Activated CD4-positive, alpha-beta T cell treated with anti-CD3 and anti-CD28 coated beads, Interleukin-2, amount 50 U/mL, for 16 hours (primary cell): Measurements from ENCODE around the gene MAS1.
"Not testable (repeated sequence)": the region's sequence is repeated elsewhere in the genome, so short reads cannot be mapped to it uniquely, and the experiment has no call there.

ENCODE experiments used
- DNase-seq: peaks from one replicate; pipeline ENCODE4 v3.0.0-alpha.2; 2020

The MAS1 gene

DNA sequence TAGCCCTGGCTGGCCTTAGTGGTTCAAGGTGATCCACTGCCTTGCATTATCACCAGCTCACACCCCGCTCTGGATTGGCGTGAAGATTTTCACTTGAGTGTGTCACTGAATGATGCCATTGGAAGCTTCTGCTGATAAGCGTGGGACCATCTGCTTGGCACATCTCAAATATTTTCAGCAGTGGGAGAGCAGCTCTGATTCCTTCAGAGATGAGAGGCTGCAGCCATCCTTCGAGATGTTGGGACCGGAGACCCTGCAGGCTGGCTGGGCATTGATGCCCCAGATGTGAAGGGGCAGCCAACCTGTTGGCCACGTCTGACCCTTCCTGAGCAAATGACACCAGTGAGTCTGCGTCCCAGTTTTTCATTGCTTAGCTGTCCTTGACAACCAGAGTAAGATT, at the start of gene MAS1:
Gene MAS1, plus strand, starts transcription at position 197 of the 400 bp plus-strand sequence. CDS start 15,968 bp downstream, outside the sequence.
- DNase-seq: no peak

DNA sequence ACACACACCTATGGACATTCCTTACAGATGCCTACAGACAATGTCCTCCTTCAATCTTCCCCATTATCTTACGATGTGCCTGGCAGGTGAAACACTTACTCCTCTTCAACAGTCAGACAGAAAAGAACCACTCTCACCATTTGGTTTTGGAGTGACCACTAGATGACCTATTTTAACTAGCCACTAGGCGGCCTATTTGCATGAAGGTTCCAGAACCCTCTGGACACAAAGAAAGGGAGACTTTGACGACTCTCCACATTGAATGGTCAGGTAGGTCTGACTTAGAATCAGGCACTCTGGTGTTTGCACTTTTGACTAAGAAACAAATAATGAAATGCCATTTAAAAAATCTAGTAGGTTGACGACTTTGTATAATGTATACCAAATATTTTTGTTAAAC, 48.8 kb upstream of the MAS1 start:
- DNase-seq: no peak

DNA sequence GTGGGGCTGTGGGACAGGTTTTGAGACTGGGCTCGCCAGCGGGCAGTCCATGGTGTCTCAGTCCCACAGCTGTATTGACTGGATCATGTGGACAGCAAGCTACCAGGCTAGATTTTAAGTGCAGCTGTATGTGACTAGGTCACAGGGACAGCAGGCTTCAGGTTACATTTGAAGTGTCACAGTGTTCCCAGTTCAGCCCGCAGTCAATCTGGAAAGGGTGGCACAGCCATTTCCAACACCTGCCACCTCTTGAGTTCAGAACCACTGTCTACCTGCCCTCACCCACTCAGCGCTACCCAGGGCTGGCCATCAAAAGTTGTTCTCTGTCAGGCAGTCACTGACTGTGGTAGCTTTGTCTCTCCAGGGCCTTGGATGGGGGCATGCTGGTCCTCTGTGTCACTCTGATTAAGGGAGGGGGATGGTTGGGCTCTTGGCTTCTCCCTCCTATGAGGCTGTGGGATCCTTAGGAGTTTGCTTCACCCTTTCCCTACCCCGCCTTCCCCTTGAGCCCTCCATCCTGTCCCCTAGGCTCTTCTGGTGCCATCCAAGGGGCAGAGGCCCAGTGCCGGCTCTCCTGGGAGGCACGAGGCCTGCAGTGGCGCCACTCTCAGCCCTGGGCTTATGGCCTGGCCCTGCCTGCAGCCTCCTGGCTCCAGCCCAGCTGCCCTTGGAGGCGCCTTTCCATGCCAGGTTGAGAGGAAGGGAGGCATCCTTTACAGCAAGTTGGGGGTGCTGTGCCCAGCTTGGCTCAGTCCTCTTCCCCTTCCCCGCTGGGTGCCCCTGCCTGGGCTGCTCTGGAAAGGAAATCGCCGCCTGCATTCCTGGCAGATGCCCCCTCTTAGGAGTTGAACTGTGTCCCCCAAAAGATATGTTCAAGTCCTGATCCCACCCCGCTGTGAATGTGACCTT, 45.8 kb upstream of the MAS1 start:
- DNase-seq: no peak

DNA sequence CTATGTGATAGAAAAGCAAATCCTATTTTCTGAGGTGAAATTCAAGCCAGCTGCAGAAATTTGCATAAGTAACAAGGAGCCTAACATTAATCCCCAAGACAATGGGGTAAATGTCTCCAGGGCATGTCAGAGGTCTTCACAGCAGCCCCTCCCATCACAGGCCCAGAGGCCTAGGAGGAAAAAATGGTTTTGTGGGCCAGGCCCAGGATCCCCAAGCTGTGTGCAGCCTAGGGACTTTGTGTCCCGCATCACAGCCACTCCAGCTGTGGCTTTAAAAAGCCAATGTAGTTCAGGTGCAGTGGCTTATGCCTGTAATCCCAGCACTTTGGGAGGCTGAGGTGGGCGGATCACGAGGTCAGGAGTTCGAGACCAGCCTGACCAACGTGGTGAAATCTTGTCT, 42.2 kb upstream of the MAS1 start:
- not testable (repeated sequence) for DNase-seq

DNA sequence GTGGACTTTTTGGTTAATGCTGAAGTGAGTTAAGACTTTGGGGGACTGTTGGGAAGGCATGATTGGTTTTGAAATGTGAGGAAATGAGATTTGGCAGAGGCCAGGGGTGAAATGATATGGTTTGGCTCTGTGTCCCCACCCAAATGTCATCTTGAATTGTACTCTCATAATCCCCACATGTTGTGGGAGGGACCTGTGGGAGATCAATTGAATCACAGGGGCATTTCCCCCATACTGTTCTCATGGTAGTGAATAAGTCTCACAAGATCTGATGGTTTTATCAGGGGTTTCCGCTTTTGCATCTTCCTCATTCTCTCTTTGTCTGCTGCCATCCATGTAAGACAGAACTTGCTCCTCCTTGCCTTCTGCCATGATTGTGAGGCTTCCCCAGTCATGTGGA, 40.9 kb upstream of the MAS1 start:
- not testable (repeated sequence) for DNase-seq

DNA sequence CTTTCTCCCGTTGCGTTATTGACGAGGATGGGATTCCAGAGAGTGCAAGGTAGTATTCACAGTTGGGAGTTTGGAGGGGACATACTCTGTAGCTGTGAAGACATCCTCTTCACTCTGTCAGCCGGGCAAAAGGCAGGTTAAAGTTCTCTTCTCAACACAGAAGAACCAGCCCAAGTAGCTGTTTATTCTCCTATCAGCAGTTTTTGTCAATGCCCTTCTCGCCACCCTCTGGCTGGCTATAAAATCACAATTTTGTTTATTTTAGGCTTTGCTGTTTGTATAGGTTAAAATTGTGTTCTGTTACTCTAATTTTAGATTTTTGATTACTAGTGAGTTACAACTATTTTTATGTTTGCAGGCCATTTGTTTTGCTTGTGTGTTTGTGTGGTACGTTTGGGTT, 37.9 kb upstream of the MAS1 start:
- no peak for DNase-seq

DNA sequence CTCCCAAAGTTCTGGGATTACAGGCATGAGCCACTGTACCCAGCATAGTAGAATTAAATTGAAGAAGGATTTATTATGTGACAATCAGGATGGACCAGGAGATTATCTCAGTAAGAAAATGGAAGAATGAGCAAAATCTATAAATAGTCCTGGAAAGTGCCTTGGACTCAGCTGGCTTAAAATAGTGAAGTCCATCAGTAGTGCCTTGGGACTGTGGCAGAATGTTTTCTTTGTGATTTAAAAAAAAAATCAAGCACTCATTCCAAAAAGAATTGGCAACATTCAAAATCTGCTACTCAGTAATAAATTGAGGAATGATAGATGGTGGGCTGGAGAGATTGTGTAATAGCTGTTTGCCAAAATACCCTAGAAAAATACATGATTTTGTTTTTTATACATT, 37.0 kb upstream of the MAS1 start:
- DNase-seq: no peak

DNA sequence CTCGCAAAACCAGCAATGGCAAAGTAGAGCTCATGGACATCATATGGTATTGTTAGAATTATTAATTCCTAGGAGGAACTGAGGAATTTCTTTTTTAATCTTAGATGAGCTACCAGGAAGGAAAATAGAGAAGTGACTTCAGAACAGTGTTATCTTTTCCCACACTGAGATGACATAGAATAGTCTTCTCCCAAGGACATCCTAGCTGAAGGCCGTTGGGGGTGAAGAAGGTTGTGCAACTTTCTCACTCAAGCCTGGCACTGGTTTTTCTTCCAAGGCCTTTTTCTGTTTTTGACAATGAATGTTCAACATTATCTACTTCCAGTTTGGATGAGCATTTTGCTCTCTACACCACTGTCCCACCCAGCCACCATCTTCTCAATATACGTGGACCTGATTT, 35.8 kb upstream of the MAS1 start:
- no peak for DNase-seq

DNA sequence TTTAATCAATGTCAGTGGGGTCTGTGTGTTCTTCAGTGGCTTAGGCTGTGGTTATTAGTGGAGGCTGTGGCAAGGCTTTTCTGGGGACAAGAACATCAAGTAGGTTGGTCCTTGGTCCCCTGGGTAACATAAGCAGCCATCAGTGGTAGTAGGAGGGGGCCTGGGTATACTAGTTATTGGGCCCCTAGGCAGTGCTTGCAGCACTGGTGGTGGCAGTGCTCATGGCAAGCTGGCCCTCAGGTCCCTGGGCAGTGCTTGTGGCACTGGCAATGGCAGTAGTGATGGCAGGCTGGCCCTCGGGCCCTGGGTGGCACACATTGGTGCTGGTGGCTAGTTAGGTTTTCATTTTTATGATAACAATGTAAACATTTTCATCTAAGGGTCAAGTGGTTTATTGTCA, 32.5 kb upstream of the MAS1 start:
- no peak for DNase-seq

GRCh38 chr6:159860482-159860881, 30.3 kb upstream of the MAS1 start:
- DNase-seq: no peak

GRCh38 chr6:159862103-159862502, 28.7 kb upstream of the MAS1 start:
- DNase-seq: no peak

DNA sequence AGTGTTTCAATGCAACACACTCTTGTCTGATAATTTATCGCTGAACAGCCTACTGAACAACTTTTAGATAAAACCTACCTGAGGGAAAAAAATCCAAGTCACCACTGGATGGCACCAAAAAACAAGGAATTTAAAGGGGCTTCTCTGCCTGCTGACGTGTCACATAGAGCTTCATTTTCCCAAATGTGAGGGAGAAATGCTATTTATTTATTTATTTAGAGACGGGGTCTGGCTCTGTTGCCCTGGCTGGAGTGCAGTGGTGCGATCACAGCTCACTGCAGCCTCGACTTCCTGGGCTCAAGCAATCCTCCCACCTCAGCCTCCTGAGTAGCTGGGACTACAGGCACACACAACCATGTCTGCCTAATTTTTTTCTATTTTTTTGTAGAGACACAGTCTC, 27.4 kb upstream of the MAS1 start:
- peak; percentile 47 for DNase-seq

- DNase-seq: no peak
These were observed 25.4 kb upstream of the MAS1 start for GRCh38 chr6:159865226-159865920.

GRCh38 chr6:159866286-159867247, 24.2 kb upstream of the MAS1 start:
- no peak for DNase-seq

DNA sequence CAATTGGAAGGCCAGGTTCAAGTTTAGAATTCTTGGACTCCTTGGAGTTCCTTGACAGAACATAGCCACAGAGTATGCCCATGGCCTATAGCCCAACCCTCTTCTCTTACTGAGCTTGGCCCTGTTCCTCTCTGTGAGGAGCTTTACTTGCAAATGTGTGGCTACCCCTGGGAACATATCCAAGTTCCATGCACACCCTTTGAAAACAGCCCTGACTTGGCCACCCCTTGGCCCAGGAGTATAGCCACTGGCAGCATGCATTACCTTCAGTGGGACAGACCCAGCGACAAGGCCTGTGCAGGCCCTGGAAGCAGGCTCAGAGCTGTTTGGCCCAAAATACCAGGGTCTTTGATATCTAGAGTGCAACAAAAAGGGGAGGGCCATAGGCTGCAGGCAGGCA, 19.5 kb upstream of the MAS1 start:
- DNase-seq: no peak

- DNase-seq: peak; percentile 35
These were observed 18.9 kb upstream of the MAS1 start for GRCh38 chr6:159871906-159872305.

GRCh38 chr6:159874435-159874834, 16.4 kb upstream of the MAS1 start:
- DNase-seq: no peak

DNA sequence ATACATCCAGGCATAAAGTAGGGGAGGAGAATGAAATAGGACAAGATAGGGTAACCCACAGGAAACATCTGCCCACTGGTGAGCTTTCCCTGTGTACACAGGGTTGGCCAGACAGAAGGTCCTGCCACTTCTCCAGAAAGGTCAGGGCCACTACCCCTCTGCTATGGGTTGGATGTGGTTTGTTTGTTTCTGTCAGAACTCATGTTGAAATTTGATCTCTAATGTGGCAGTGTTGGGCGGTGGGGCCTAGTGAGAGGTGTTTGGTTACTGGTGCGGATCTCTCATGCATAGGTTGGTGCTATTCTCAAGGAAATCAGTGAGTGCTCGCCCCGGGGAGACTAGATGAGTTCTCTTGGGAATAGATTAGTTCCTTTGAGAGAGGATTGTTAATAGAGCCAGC, 15.6 kb upstream of the MAS1 start:
- DNase-seq: no peak

DNA sequence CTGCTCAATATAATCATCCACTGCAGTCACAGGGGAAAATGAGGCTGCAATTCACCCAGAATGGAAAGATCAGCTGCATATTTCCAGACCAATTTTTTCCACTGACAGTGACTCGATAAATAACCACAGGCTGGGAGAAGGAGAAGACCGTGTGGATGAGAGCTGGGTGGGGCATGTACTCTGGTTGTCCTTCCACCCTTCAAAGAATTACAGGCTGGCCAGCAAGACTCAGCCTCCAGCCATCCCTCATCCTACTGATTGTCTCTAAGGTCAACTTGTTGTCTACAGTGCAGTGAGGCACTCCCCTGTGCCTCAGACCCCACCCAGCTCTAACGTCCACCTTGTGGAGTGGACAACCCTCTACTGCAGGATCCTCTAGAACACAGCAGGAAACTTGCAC, 14.5 kb upstream of the MAS1 start:
- DNase-seq: no peak

DNA sequence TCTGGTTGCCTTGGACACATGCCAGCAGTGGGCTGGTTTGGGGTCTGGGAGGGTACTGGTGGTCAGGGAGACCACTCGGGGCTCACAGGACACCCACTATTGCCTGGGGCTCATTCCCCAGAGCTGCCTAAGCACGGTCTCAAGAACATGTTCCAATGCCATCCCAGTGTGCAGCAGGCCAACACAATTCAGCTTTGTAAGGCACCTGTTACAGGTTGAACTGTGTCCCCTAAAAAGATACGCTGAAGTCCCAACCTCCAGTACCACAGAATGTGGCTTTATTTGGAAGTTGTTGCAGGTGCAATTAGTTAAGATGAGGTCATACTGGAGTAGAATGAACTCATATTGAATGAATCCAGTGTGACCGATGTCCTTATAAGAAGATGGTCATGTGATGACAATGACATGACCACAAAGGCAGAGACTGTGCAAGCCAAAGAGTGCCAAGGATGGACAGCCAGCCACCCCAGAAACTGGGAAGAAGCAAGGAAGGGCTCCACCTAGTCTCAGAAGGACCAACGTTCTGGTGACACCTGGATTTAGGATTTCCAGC, 13.5 kb upstream of the MAS1 start:
- DNase-seq: no peak

- no peak for DNase-seq
These were observed 12.4 kb upstream of the MAS1 start for GRCh38 chr6:159878341-159878740.

DNA sequence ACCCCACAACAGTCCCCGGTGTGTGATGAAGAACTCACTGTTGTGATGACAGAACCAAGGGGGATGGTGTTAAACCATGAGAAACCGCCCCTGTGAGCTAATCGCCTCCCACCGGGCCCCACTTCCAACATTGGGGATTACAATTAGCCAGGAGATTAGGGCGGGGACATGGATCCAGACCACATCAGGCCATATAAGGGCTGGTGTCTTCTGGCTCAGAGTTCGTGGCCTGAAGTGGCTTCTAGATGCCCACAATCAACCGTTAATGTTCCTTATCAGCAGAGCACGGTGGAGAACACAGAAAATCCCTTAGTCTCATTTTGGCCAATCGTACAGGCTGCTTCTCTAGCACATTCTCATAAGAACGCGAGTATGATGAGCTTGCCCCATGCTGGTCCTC, 10.9 kb upstream of the MAS1 start:
- DNase-seq: no peak
